ENCODE results near the gene FAXC.

The FAXC gene

DNA sequence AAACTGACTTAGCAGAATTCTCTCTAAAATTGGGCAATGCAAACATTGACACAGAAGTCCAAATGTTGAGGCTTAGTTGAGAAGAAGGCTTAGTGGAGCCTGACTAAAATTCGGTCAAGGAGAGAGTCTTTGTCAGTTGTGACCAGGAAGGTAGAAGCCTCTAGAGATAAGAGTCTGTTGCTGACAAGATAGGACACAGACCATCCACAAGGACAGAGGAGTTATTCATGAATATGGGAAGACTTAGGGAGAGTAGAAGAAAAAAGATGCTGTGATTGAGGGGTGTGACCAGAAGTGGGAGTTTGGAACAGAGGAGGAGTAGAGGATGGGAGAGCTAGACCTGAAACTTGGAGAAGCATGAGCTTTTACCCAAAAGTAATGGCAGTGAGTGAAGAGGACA is 7.2 kb upstream of the FAXC start:
- in situ Hi-C loops (cut with HindIII; ENCODE audit: low sequenced_read_pairs) = no loop called here
- H3K4me3 ChIP-seq (ENCODE audit: low read depth, low read length) = no peak overlapping the region
- TF ChIP-seq, protein P1, sequence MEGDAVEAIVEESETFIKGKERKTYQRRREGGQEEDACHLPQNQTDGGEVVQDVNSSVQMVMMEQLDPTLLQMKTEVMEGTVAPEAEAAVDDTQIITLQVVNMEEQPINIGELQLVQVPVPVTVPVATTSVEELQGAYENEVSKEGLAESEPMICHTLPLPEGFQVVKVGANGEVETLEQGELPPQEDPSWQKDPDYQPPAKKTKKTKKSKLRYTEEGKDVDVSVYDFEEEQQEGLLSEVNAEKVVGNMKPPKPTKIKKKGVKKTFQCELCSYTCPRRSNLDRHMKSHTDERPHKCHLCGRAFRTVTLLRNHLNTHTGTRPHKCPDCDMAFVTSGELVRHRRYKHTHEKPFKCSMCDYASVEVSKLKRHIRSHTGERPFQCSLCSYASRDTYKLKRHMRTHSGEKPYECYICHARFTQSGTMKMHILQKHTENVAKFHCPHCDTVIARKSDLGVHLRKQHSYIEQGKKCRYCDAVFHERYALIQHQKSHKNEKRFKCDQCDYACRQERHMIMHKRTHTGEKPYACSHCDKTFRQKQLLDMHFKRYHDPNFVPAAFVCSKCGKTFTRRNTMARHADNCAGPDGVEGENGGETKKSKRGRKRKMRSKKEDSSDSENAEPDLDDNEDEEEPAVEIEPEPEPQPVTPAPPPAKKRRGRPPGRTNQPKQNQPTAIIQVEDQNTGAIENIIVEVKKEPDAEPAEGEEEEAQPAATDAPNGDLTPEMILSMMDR (IDR thresholded peaks at IDR 0.05; ENCODE audit: low read depth, low read length, missing control alignments) = no peak
- DNase-seq (ENCODE audit: low read depth) = no peak

DNA sequence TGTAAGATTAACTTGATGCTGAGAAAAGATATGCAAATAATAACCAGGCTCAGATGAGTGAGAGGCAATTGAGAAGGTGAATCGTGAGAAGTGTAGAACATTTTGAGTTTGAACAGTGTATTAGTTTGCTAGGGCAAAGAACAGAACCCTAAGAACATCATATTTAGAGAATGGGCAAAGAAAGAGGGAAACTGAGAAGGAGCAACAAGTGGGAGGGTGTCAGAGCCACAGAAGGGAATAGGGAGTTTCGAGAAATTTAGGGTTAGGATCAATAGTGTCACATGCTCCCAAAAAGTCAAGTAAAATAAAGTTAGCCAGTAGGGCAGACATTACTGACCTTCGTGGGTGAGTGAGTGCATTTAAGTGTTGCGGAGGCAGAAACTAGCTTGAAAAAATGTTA is 5.5 kb upstream of the FAXC start:
- DNase-seq (ENCODE audit: low read depth) = no peak
- in situ Hi-C loops (cut with HindIII; ENCODE audit: low sequenced_read_pairs) = no loop called here
- TF ChIP-seq, protein P1 (IDR thresholded peaks at IDR 0.05; ENCODE audit: low read depth, low read length, missing control alignments) = no peak
- H3K4me3 ChIP-seq (ENCODE audit: low read depth, low read length) = no peak overlapping the region

DNA sequence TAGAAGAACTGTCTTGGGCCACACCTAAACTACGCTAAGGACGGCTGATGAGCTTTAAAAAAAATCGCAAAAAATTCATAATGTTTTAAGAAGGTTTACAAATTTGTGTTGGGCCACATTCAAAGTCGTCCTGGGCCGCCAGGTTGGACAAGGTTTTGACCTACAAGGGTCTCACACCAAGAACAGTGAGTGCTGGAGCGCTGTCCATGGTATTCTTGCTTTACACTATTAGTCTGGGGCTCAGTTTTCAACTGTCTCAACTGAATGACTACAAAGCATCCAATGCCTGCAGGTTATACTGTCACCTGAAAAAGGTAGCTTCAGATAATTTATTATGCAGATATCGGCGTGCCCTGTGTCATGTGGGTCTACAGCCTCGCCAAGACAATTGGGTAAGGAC is 3.7 kb upstream of the FAXC start:
- TF ChIP-seq, protein P1 (IDR thresholded peaks at IDR 0.05; ENCODE audit: low read depth, low read length, missing control alignments) = no peak
- no peak for DNase-seq (ENCODE audit: low read depth)
- in situ Hi-C loops (cut with HindIII; ENCODE audit: low sequenced_read_pairs) = no loop called here

DNA sequence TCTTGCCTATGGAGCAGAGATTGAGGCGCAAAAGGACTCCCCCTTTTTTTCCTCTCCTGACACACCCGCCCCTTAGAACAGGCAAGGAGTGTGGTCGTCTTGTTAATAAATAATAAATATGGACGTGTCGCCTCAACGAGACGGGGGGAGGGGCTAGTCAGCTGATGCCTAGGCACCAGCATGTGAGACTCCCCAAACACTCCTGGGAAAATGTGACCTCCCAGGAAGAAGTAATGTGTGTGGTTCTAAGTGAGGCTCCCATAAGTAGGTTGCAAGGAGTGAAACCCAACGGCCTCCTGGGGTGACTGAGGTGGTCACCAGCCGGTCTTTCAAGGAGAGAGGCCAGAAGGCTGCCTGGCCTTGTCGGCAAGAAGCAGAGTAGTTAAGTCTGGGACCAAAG is 1.1 kb upstream of the FAXC start:
- in situ Hi-C loops (cut with HindIII; ENCODE audit: low sequenced_read_pairs) = no loop called here
- DNase-seq (ENCODE audit: low read depth) = no peak

More for the DNA sequence above, 3.7 kb upstream of the FAXC start:
- H3K4me3 ChIP-seq (ENCODE audit: low read depth, low read length) = no peak overlapping the region

DNA sequence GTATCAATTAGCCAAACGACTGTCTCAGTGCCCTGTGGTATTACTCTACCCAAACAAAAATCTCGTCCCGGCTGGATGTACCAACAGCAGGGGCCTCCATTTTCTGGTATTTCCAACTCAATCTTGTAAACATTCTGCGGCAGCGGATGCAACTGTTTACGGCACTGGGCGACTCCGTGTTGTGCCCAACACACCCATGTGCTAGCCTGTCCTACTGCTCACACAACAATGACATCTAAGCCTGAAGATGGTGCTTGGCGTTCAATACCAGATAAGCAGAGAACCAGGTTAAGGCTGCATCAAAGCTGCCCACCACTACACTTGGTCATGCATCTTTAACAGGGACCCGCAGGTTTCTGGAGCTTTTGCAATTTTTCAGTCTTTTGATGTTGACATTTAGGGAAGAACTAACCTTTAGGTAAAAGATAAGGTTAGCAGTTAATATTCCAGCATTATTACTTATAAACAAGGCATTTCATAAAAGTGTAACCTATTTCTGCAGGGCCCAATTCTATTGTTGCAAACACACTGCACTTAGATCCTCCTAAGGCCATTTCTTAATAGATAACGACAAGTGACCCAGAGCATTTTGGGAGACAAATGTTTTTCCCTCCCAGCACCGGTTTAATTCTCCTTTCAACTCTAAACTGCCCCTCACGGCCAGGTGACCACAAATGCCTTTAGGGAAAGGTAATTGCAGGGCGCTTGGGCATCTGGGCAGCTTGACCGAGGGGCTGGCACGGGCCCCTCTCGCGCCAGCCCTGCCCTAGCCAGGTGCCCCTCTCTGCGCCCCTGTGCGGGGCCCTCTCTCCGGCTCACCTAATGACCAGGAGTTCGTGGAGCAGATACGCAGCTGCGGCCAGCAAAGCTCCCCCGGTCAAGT is 945 bp downstream of the FAXC start:
- TF ChIP-seq, protein P1 (IDR thresholded peaks at IDR 0.05; ENCODE audit: low read depth, low read length, missing control alignments) = no peak
- peak overlapping the region; percentile 53 for H3K4me3 ChIP-seq (ENCODE audit: low read depth, low read length)
- in situ Hi-C loops (cut with HindIII; ENCODE audit: low sequenced_read_pairs) = no loop called here
- no peak for DNase-seq (ENCODE audit: low read depth)

More for the DNA sequence above, 1.1 kb upstream of the FAXC start:
- no peak overlapping the region for H3K4me3 ChIP-seq (ENCODE audit: low read depth, low read length)
- TF ChIP-seq, protein P1 (IDR thresholded peaks at IDR 0.05; ENCODE audit: low read depth, low read length, missing control alignments) = no peak

DNA sequence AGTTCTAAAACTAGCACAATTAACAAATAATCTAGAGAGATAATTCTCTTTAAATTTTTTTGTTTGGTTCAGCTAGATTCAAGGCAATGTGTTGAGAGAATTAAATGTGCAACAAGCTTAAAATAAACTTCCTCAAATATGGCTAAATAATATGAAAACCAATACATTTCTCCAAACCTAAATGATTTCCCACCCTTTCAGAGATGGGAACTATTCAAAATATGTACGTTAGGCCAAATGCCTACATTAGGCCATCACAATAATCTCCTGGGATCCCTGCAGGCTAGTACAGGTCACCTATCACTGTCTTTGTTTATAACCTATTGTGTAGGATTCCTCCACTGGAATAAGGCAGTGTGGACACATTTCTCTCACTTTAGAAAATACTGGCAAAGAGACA is 1.7 kb downstream of the FAXC start:
- in situ Hi-C loops (cut with HindIII; ENCODE audit: low sequenced_read_pairs) = no loop called here
- TF ChIP-seq, protein P1 (IDR thresholded peaks at IDR 0.05; ENCODE audit: low read depth, low read length, missing control alignments) = no peak
- H3K4me3 ChIP-seq (ENCODE audit: low read depth, low read length) = no peak overlapping the region

More for the DNA sequence above, 1.7 kb downstream of the FAXC start:
- no peak for DNase-seq (ENCODE audit: low read depth)

All from astrocyte of the cerebellum (primary cell).